ENCODE measurements around the gene LASP1. TPM values are rescaled to one million over a fixed set of nuclear protein-coding genes. Genes with fewer than 3 reads are reported as not detected.
"Not testable (repeated sequence)": the region's sequence is repeated elsewhere in the genome, so short reads cannot be mapped to it uniquely, and the experiment has no call there.

The LASP1 gene, protein sequence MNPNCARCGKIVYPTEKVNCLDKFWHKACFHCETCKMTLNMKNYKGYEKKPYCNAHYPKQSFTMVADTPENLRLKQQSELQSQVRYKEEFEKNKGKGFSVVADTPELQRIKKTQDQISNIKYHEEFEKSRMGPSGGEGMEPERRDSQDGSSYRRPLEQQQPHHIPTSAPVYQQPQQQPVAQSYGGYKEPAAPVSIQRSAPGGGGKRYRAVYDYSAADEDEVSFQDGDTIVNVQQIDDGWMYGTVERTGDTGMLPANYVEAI
- 266 TPM for total RNA-seq (ENCODE audit: insufficient read depth, low replicate concordance)

DNA sequence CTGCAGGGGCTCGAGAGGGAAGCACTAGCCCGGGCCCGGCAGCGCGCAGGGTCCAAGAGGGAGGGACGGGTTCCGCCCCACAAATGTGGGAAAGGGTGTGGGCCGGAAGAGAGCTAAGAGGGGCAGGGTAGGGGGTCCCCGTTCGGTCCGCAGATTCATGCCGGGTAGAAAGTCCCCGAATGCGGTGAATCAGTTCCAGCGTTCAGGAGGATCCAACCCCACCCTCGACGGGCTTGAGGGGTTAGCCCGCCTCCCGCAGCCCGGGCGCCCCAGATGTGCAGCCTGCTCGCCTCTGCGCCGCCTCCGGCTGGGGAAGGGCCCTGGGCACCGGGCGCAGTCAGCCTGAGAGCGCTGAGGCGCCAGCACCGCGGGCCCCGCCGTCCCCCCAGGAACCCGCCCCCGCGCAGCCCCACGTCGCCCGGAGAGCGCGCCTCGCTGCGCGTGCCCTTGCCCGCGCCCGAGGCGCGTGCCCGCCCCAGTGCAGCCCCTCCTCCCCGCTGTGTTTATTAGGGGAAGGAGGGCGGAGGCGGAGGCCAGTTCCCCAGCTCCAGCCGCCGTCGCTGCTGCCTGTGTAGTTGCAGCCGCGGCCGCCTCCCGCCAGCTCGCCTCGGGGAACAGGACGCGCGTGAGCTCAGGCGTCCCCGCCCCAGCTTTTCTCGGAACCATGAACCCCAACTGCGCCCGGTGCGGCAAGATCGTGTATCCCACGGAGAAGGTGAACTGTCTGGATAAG is at the start of gene LASP1:
TSS of gene LASP1 (plus strand) at position 533 of the 733 bp plus-strand sequence. CDS start at position 665, 132 bp downstream.
- peak; percentile 91 for DNase-seq (ENCODE audit: low spot score)

DNA sequence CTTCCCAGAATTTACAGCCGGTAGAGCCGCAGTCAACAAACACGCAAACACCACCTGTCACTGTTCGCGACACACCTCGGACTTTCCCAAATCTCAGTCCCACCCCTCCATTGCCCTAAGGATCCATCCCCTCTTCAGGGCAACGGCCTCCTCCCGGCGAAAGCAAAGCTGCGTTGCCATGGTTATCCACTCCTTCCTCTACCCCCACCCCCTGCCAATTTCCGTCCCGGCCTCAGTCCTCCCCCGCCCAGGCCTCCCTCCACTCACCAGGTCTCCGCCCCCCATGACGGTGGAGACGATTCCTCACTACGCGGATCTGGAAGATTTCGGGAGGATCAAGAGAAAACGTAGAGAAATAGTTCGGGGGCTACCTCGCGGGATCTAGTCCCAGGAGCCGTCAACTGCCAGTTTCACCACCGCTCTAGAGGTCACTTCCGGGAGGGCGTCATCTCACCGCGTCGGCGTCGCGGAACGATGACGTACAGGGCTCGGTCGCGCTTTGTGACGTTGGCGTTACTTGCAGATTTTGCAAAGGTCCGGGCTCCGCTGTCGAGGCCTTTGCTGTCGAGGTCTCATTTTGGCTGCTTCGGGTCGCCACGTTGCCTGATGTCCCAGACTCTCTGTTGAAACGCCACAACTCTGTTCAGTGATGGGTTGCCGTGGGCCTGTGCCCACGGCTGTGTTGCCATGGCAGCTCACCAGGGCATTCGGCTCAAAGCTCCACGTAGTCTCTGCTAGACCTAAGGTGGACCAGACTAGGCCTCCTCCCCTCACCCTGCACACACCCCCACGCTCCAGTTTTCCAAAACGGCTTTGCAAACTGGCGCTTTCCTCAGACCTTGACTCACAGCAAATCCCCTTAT is 44.7 kb upstream of the LASP1 start, which contains the start of gene CWC25:
TSS of gene CWC25 (minus strand) at position 423 of the 863 bp plus-strand sequence. CDS start at position 285, 138 bp downstream.
- DNase-seq (ENCODE audit: low spot score), result peak; percentile 96

GRCh38 chr17:38825762-38826247 is 44.1 kb upstream of the LASP1 start:
- DNase-seq (ENCODE audit: low spot score), result no peak

GRCh38 chr17:38844261-38844757 is 25.5 kb upstream of the LASP1 start:
- no peak for DNase-seq (ENCODE audit: low spot score)

GRCh38 chr17:38848557-38848891 is 21.3 kb upstream of the LASP1 start:
- DNase-seq (ENCODE audit: low spot score), result no peak

DNA sequence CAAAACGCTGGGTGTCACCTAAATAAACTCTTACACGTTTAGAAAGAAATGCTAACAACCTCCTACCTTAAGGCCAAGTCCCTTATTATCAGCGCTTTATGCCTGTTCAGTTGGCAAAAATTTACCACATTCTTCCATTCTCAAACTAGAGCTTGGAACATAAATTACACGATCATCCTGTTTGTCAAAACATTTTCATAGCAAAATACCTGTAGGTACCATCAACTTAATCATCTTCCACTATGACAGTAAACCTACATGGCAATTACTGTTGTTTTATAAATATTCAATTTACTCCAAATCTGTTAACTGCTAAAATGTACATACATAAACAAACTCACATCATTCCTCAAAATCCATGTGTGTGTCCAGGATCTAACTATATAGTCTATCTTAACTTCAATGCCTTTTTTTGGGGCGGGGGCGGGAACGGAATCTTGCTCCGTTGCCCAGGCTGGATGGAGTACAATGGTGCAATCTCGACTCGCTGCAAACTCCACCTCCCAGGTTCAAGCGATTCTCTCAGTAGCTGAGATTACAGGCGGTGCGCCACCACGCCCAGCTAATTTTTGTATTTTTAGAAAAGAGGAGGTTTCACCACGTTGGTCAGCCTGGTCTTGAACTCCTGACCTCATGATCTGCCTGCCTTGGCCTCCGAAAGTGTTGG is 20.8 kb upstream of the LASP1 start:
- no peak for DNase-seq (ENCODE audit: low spot score)

DNA sequence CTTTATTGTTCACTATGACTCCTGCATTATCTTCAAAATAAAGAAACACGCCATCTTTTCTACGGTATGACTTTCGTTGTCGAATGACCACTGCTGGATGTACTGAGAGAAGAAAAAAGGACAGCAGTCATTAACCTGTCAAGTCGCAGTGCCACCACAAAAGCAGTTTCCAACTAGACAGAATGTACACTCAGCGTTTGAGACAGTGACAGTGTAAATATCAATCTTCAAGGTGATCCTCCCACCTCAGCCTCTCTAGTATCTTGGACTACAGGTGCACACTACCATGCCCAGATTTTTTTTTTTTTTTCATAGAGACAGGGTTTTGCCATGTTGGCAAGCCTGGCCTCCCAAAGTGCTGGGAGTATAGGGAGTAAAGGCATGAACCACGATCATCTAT is 19.5 kb upstream of the LASP1 start:
- no peak for DNase-seq (ENCODE audit: low spot score)

DNA sequence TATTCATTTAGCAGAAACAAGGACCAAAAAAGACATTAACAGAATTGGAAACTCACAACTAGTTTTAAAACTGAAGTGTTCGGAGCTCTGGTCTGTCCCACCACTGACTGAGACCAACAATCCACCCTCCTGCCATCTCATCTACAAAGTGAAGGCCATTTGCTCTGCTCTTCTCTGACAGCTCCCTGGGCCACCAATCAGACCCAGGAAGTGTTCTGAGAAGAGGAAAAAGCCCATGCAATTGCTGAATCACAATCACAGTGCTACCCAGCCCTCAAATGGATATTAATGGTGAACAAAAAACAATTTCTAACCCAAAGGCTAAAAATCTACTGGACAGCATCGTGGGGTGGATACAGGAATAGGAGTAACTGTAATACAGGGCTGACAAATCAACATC is 18.4 kb upstream of the LASP1 start:
- DNase-seq (ENCODE audit: low spot score), result no peak

- no peak for DNase-seq (ENCODE audit: low spot score)
Measured at GRCh38 chr17:38852771-38853291, 17.0 kb upstream of the LASP1 start.

- DNase-seq (ENCODE audit: low spot score), result peak; percentile 99
Measured at GRCh38 chr17:38853292-38854219, 16.3 kb upstream of the LASP1 start, which contains the start of gene RPL23. Gene RPL23 (minus strand): TSS chr17:38853721. CDS start chr17:38853710, 11 bp downstream.

GRCh38 chr17:38855101-38855714 is 14.7 kb upstream of the LASP1 start:
- DNase-seq (ENCODE audit: low spot score), result not testable (repeated sequence)

DNA sequence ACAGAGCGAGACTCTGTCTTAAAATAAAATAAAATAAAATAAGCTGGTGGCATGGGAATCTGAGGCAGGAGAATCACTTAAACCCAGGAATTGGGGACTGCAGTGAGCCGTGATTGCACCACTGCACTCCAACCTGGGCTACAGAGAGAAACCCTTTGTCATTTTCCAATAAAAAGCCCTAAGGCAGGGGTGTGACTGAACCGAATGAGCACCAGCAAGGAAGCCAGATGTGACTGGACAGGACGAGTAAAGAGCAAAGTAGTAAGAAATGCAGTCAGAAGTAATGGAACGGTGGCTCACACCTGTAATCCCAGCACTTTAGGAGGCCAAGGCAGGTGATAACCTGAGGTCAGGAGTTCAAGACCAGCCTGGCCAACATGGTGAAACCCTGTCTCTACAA is 12.6 kb upstream of the LASP1 start:
- DNase-seq (ENCODE audit: low spot score), result no peak

GRCh38 chr17:38861399-38861843 is 8.4 kb upstream of the LASP1 start:
- no peak for DNase-seq (ENCODE audit: low spot score)

- no peak for DNase-seq (ENCODE audit: low spot score)
Measured at GRCh38 chr17:38864636-38865398, 5.0 kb upstream of the LASP1 start.

- peak; percentile 79 for DNase-seq (ENCODE audit: low spot score)
Measured at GRCh38 chr17:38867179-38867967, 2.5 kb upstream of the LASP1 start.

GRCh38 chr17:38867968-38868816 is 1.7 kb upstream of the LASP1 start:
- peak; percentile 79 for DNase-seq (ENCODE audit: low spot score)
